ENCODE results near the gene POLR2A.

- TF ChIP-seq CTCF (IDR thresholded peaks at IDR 0.05), result no peak
- no peak for TF ChIP-seq POLR2A (IDR thresholded peaks at IDR 0.05)
Observed at GRCh38 chr17:7442142-7442541, 42.0 kb upstream of the POLR2A start.

Data from breast epithelium (tissue), 3 donors.